Measurements from ENCODE around the gene LDB1.

Gene LDB1

GRCh38 chr10:102069071-102069470 lies 51.1 kb downstream of the LDB1 start:
- no peak for DNase-seq (ENCODE audit: extremely low read depth, low read depth)
- no peak for TF ChIP-seq CTCF (IDR thresholded peaks at IDR 0.05; ENCODE audit: low read depth, low read length, missing control alignments)
- H3K4me3 ChIP-seq (replicated peaks; ENCODE audit: low read depth, low read length): no peak overlapping the region

GRCh38 chr10:102068216-102068615 lies 52.0 kb downstream of the LDB1 start:
- no peak for TF ChIP-seq CTCF (IDR thresholded peaks at IDR 0.05; ENCODE audit: low read depth, low read length, missing control alignments)
- no peak overlapping the region for H3K4me3 ChIP-seq (replicated peaks; ENCODE audit: low read depth, low read length)
- DNase-seq (ENCODE audit: extremely low read depth, low read depth): no peak

- H3K4me3 ChIP-seq (replicated peaks; ENCODE audit: low read depth, low read length): peak overlapping the region; percentile 69
- TF ChIP-seq CTCF (IDR thresholded peaks at IDR 0.05; ENCODE audit: low read depth, low read length, missing control alignments): no peak
- DNase-seq (ENCODE audit: extremely low read depth, low read depth): no peak
These were observed 52.9 kb downstream of the LDB1 start for GRCh38 chr10:102067091-102067916.

- DNase-seq (ENCODE audit: extremely low read depth, low read depth): no peak
- H3K4me3 ChIP-seq (replicated peaks; ENCODE audit: low read depth, low read length): peak overlapping the region; percentile 69
- TF ChIP-seq CTCF (IDR thresholded peaks at IDR 0.05; ENCODE audit: low read depth, low read length, missing control alignments): no peak
These were observed 53.6 kb downstream of the LDB1 start for GRCh38 chr10:102066399-102067088.

- DNase-seq (ENCODE audit: extremely low read depth, low read depth): no peak
- no peak for TF ChIP-seq CTCF (IDR thresholded peaks at IDR 0.05; ENCODE audit: low read depth, low read length, missing control alignments)
- H3K4me3 ChIP-seq (replicated peaks; ENCODE audit: low read depth, low read length): peak overlapping the region; percentile 69
These were observed 54.4 kb downstream of the LDB1 start for GRCh38 chr10:102065561-102066398.

GRCh38 chr10:102064868-102065560 lies 55.2 kb downstream of the LDB1 start, which contains the start of gene HPS6:
TSS of gene HPS6 (plus strand) at chr10:102065349. CDS start at chr10:102065475, 126 bp downstream.
- peak; percentile 16 for TF ChIP-seq CTCF (IDR thresholded peaks at IDR 0.05; ENCODE audit: low read depth, low read length, missing control alignments)
- peak; percentile 42 for DNase-seq (ENCODE audit: extremely low read depth, low read depth)
- H3K4me3 ChIP-seq (replicated peaks; ENCODE audit: low read depth, low read length): peak within 1 kb of the TSS; percentile 69

Measured in HFF-Myc (cell line).